A673 (cell line): ENCODE measurements around the gene KIAA0586. TPM values are rescaled to one million over a fixed set of nuclear protein-coding genes. Genes with fewer than 3 reads are reported as not detected.

Experiments
- BruUV-seq: library from RNA; stranded (reverse); fragments of 400-500 nt; replicated peaks from 2 replicates; lab custom pipeline; 2021; lab: Mats Ljungman, UMichigan
- CTCF ChIA-PET: fragments of 300-600 bp; sonication (Branson Sonifier 250); formaldehyde crosslinking; loops from one replicate; lab custom pipeline; 2022; ENCODE audit warnings: antibody characterized with exemption; lab: Charles Lee
- POLR2A ChIA-PET: fragments of 300-600 bp; sonication (Branson Sonifier 250); formaldehyde crosslinking; loops from one replicate; lab custom pipeline; 2022; ENCODE audit warnings: antibody characterized with exemption; ENCODE audit not compliant: low non-redundant PET; lab: Charles Lee
- DNase-seq: peaks from one replicate; pipeline ENCODE4 v3.0.0-alpha.2; 2015; ENCODE audit warnings: low spot score
- H3K27ac ChIP-seq: fragments of 200-600 bp; sonication (generic); 2 replicates; pipeline ENCODE4 v1.5.1; 2016; ENCODE audit warnings: mixed run types, low read depth, mild to moderate bottlenecking, mixed read lengths, antibody characterized with exemption, low read length; ENCODE audit not compliant: poor library complexity, severe bottlenecking
- H3K27me3 ChIP-seq: fragments of 200-600 bp; sonication (generic); replicated peaks from 2 replicates; pipeline ENCODE4 v1.6.1; 2017; ENCODE audit warnings: mixed run types, low read depth, mild to moderate bottlenecking, mixed read lengths, antibody characterized with exemption, low read length; ENCODE audit not compliant: insufficient read depth, poor library complexity
- H3K36me3 ChIP-seq: fragments of 200-600 bp; sonication (generic); 2 replicates; pipeline ENCODE4 v1.6.1; 2016; ENCODE audit warnings: mixed run types, mild to moderate bottlenecking, mixed read lengths, antibody characterized with exemption, low read length; ENCODE audit not compliant: insufficient read depth, poor library complexity, severe bottlenecking
- H3K4me1 ChIP-seq: fragments of 200-600 bp; sonication (generic); 2 replicates; pipeline ENCODE4 v1.6.1; 2017; ENCODE audit warnings: mixed run types, mild to moderate bottlenecking, mixed read lengths, antibody characterized with exemption, low read length; ENCODE audit not compliant: insufficient read depth, poor library complexity, severe bottlenecking
- H3K4me3 ChIP-seq: fragments of 200-600 bp; sonication (generic); 2 replicates; pipeline ENCODE4 v1.5.1; 2016; ENCODE audit warnings: low read depth, mixed run types, mild to moderate bottlenecking, mixed read lengths, low read length; ENCODE audit not compliant: poor library complexity, severe bottlenecking
- H3K9me3 ChIP-seq: fragments of 200-600 bp; sonication (generic); 2 replicates; pipeline ENCODE4 v1.6.1; 2016; ENCODE audit warnings: mixed run types, low read depth, mild to moderate bottlenecking, mixed read lengths, antibody characterized with exemption, low read length; ENCODE audit not compliant: poor library complexity, severe bottlenecking
- CTCF ChIP-seq: fragments of 300-800, 200-600 bp; sonication (generic); conservative IDR thresholded peaks from 2 replicates; pipeline ENCODE4 v1.5.1; 2017; ENCODE audit warnings: low read depth, mild to moderate bottlenecking, antibody characterized with exemption, low read length, moderate library complexity, mixed read lengths
- EZH2 ChIP-seq: fragments of 200-600 bp; sonication (generic); IDR thresholded peaks from 2 replicates; pipeline ENCODE4 v1.6.1; 2017; ENCODE audit warnings: borderline replicate concordance, low read depth, mild to moderate bottlenecking, mixed read lengths, antibody characterized with exemption, low read length; ENCODE audit not compliant: poor library complexity, severe bottlenecking
- intact Hi-C: fragments of 100-400 bp; cut with micrococcal nuclease; formaldehyde crosslinking; loops from one replicate; pipeline ENCODE4 v1.10.0; 2022; ENCODE audit not compliant: unreplicated experiment
- total RNA-seq: library from RNA; stranded (reverse); gene quantifications from 2 replicates; pipeline ENCODE4 v1.2.3, GENCODE V29; 2021

Gene KIAA0586
- total RNA-seq, 1 experiment from 2014 or later: 45.3 TPM

DNA sequence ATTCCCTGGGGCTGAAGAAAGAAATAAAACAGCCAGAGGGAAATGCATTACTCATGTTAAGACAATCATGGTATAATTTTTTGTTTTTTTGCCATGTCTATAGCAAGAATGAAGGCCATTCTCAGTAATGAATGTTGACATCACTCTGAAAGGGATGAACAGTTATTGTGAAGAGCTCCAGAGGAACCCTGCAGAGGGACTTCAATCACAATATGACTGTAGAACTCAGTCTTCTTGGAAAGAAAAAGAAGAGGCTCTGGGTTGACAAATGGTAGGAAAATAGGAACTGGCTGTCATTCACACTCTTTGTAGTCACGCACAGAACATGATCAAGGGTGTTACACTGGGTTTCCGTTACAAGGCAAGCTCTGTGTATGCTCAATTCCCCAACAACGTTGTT lies 136.5 kb downstream of the KIAA0586 start:
- peaks cover 13% of the 10 kb centered on the region for H3K4me1 ChIP-seq
- H3K4me3 ChIP-seq: no peak overlapping the region
- no TSS peak for BruUV-seq
- TF ChIP-seq CTCF (no peak), EZH2 (no peak)
- no peaks in the 10 kb centered on the region for H3K36me3 ChIP-seq
- ChIA-PET POLR2A (no interaction called here), CTCF (no interaction called here)
- H3K27me3 ChIP-seq: no peaks in the 10 kb centered on the region
- H3K27ac ChIP-seq: no peak overlapping the region
- no peaks in the 10 kb centered on the region for H3K9me3 ChIP-seq
- no peak for DNase-seq
- intact Hi-C loops: no loop called here

DNA sequence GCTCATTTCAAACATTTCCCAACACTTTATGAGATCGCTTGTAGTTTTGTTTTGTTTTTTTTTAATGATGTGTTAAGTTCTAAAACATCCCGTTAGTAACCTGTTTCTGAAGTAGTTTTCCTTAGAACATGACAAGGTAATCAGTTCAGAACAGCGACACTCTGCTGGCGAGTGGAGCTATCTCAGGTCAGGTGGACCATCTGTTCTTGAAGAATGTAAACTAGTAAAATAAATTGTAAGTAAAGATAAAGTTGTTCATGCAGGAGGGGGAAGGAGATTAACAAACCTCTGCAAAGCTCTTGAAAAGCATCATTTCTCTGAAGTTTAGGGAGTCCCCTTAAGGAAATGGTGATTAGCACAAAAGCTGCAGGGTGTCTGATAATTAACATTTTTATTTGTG lies 138.3 kb downstream of the KIAA0586 start:
- Histone ChIP-seq H3K4me3 (no peak overlapping the region), H3K27ac (no peak overlapping the region), H3K36me3 (no peaks in the 10 kb centered on the region), H3K4me1 (peaks cover 10% of the 10 kb centered on the region), H3K27me3 (no peaks in the 10 kb centered on the region), H3K9me3 (no peaks in the 10 kb centered on the region)
- POLR2A ChIA-PET: no interaction called here
- intact Hi-C loops: no loop called here
- BruUV-seq: no TSS peak
- DNase-seq: no peak
- no peak for TF ChIP-seq CTCF
- no peak for TF ChIP-seq EZH2
- CTCF ChIA-PET: no interaction called here

GRCh38 chr14:58566979-58567378 lies 139.5 kb downstream of the KIAA0586 start:
- TF ChIP-seq CTCF (no peak), EZH2 (no peak)
- no TSS peak for BruUV-seq
- intact Hi-C loops: no loop called here
- no peaks in the 10 kb centered on the region for H3K9me3 ChIP-seq
- H3K4me1 ChIP-seq: peaks cover under 1% of the 10 kb centered on the region
- no peak overlapping the region for H3K4me3 ChIP-seq
- no peak overlapping the region for H3K27ac ChIP-seq
- no peaks in the 10 kb centered on the region for H3K27me3 ChIP-seq
- ChIA-PET POLR2A (no interaction called here), CTCF (no interaction called here)
- no peak for DNase-seq
- no peaks in the 10 kb centered on the region for H3K36me3 ChIP-seq
